NCI-H345 treated with DMSO at 0.1 percent for 48 hours (cell line): Measurements from ENCODE around the gene ANKS6.

Experiments
- DNase-seq: peaks from one replicate; lab custom pipeline; 2025; ENCODE audit not compliant: unreplicated experiment; lab: John Stamatoyannopoulos, UW

Gene ANKS6

DNA sequence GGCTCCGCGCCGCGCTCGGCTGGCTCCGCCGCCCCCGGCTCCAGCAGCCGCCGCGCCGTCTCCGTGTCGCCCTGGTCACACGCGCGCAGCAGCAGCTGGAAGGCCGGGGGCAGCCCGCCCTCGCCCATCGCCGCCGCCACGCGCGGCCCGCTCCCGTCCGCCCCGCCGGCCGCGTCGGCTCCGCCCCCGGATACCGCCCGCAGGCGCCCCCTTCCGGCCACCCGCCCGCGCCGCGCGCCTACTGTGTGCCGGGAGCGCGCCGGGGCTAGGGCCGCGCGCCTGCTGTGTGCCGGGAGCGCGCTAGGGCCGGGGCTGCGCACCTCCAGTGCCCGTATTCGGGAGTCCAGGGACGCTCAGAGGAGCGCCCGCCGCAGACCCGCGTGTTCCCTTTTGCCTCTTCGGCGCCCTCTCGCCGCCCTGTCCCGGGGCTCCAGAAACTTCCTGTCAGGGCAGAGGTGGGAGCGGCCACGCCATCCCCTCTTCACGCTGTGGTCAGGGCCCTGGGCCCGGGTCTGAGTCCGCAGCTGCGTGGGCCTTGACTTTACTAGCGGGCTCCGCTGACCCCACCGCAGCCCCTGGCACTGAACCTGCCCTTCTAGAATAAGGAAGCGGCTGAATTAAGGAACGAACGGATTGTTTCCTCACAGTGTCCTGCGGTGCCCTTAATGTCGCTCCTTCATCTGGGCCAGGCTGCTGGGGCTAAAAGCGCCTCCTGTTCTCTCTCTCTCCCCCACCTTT is at the start of gene ANKS6:
TSS of gene ANKS6 (minus strand) at position 192 of the 738 bp plus-strand sequence. CDS start at position 128, 64 bp downstream.
- DNase-seq: peak; percentile 65

DNA sequence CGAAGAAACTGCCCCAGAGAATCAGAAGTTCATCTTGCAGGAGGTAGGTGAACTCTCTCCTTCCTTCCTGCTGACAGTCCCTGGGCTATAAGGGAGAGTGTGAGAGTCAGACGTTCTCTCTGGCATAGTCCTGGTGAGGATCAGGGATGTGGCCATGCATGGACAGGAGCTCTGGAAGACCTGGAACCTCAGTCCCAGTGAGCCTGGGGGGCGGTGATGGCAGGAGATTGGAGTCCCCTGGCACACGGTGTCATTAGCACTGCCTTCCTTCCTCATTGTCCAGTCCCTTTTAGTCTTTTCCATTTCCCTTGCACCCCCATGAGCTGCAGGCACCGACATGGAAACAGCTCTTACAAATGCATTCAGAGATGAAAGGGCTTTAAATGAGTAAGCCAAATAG is 49.7 kb upstream of the ANKS6 start:
- DNase-seq: no peak

DNA sequence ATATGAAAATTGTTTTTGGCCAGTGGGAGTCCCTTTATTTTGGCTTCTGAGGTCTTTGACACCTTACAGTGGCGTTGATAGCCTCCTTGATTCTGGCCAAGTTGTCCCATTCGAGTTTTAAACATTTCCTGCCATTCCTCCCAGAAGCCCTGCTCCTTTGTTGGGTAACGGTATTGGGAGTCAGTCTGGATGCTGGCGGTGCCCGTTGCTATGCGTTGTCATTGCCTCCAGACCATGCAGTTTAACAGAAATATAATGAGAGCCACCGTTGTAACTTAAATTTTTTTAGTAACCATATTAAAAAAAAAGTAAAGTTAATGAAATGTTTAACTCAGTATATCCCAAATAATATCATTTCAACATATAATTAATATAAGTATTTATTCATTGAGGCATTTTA is 46.2 kb upstream of the ANKS6 start:
- no peak for DNase-seq

DNA sequence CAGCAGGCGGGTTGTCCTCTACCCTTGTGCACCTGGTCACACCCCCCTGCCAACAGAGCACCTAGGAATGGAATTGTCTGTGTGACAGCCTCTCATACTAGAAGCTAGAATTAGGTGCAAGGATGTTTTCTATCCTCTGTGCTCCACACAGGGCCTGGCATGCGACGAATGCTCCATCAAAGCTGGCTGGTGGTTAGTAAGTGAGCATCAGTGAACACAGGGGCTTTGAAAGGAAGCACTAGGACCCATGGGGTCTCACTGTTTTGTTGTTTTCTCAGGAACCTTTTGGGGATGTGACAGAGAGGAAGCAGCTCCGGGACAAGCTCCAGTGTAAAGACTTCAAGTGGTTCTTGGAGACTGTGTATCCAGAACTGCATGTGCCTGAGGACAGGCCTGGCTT is 43.4 kb upstream of the ANKS6 start:
- no peak for DNase-seq

DNA sequence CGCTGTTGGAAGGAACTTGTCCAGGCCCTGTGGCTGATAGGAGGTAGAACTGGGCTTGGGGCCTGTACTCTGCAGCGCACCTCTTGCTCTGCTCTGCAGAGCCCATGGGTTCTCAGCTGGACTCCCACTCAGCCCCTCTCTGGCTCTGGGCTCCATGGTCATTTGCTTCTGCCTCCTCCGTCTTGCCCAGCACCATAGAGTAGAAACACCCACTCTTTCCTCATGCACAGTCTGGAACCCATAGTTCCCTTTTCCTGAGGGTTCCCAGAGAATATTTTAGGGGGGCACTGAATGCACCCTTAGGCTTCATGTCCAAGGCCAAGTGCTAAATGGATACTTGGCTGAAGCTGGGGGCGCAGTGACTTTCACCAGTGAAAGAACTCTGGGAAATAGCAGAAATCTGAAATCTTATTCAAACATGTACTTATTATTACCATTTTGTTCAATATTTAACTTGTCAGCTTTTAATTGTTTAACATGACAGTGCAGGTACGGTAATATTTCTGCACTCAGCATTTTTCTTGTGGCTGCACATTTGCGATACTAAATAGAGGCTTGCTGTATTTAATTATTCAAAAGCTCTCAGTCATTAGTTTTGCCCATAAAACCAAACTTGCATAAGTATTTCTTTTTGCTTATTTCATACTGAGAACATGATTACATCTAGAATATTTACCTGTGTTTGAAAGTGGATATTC is 42.7 kb upstream of the ANKS6 start:
- no peak for DNase-seq

DNA sequence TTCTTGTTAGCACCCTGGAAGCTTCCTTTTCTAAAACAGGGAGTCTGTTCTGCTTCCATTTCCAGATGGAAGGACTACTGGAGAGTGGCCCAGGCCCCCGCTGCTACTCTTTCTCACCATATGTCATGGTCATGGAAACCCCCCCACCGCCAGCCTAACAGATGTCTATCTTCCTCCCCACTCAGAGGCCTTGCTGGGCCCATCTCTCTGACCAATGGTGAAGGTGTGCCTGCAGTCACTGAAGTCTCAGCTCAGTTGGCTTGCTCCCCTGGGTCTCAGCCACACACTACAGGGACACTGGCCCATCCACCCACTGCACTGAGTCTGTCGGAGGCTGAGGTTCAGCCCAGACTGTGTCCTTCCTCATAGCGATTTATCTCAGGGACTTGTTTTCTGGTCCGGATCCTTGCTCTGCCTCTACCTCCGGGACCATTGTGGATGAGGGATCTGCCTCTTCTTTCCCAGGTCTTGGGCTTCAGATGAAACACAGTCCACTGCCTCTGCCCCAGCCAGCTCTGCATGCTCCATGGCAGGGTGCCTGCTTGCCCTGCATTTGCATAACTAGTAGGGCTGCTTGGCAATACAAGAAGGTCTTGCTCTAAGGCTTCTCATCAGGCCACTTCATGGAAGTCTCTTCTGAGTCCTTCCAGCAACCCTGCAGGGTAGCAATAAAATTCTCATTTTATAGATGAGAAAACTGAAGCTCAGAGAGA is 42.0 kb upstream of the ANKS6 start:
- DNase-seq: no peak

DNA sequence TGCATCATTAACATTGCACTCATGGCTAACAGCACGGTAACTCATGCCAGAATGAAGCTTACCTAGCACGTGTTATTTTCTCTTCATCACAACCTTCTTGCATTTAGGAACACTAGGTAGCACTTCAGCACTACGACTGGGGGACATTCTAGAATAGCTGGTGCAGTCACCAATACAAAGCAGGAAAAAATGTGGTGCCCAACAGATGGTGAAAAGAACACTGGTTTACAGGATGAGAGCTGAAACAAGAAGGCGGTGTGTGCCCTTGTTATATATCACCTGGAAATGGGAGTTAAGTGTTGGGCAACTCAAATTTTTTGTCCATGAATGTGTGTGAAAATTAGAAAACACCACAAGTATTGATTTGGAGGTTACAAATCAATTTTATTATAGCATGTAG is 41.2 kb upstream of the ANKS6 start:
- no peak for DNase-seq

DNA sequence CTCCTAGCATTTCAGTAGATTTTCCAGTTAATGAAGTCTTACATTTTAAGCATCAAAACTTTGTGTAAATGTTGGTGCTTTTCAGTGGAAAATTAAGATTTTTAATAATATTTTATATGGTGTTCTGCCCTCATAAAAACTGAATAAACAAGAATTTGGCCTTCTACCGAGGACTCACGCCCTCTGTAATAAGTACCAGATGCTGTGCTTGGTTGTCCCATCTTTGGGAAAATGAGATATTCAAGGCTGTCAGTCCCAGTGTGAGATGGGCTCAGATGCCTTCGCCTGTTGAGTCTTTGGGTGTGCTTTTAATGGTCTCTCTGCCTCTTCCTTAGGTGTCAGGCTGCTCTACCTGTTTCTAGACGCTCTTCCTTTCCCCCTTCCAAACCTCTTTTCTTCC is 39.9 kb upstream of the ANKS6 start:
- DNase-seq: no peak

DNA sequence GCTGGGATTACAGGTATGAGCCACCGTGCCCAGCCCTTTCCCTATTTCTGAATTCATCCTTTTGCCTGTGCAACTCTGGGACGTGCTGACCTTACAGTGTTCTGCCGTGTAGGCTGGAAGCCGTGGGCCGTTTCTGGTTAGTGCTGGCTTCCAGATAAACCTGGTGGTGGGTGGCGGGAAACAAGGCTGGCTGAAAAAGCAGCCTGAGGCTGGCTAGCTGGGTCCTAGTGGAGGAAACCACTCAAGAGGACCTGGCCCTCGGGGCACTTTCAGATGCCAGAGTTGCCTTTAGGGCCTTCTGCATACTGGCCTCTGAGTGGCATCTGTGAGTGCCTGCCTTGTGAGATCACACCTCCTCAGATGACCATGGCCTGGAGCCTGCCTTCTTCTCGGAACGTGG is 38.0 kb upstream of the ANKS6 start:
- no peak for DNase-seq

DNA sequence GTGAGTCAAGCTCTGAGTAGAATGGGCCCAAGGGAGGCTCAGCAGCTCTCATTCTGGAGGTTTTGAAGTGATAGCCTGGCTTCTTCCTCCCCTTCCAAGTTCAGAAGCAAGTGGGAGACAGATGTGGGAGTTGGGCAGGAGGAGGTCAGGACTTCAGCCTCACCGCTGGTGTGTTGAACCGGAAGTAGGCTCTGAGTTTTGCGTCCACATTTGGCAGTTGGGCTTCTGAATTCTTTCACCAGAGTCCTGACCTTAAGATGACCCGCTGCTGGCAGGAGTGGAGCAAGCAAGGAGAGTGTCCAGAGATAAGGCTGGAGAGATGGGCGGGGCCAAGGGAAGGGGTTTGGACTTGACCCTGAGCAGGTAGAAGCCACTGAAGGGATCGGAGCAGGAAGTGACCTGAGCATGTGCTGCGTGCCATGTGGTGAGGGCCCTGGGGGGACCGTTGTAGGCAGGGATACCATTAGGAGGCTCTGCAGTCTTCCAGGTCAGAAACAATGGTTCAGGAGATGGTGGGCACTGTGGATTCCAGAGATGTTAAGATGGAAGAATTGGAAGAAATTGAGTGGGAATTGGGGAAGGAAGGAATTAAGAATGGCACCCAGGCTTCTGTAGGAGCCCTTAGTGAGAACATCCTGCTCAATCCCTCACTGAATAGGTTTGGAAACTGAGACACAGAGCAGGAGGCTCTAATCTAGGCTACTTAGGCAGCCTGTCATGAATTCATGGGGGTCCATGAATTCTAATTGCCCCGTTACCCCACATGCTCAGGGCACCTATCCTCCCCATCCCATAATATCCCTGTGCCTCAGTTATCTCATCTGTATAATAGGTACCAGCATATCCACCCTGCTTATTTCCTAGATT is 37.0 kb upstream of the ANKS6 start:
- no peak for DNase-seq

DNA sequence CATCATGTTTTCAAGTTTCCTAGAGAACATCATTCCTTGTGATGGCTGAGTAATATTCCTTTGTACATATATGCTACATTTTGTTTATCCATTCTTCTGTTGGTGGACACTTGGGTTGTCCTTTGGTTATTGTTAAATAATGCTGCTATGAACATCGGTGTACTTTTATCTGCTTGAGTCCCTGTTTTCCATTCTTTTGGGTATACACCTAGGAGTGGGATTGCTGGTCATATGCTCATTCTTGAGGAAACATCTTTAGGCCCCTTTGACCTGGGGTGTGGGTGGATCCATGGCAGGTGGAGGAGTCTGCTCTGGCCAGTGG is 36.4 kb upstream of the ANKS6 start:
- no peak for DNase-seq

DNA sequence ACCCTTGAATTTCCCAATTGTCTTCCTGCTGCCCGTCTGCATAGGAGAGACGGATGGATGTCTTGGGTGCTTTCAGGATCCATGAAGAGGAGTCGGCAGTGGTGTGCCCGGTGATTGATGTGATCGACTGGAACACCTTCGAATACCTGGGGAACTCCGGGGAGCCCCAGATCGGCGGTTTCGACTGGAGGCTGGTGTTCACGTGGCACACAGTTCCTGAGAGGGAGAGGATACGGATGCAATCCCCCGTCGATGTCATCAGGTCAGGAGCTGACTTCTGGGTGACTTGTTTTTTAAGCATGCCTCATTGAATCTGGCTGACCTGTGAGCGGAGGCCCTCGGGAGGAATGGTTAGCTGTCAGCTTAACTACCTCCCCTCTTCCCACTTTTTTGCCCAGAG is 35.3 kb upstream of the ANKS6 start:
- DNase-seq: no peak

DNA sequence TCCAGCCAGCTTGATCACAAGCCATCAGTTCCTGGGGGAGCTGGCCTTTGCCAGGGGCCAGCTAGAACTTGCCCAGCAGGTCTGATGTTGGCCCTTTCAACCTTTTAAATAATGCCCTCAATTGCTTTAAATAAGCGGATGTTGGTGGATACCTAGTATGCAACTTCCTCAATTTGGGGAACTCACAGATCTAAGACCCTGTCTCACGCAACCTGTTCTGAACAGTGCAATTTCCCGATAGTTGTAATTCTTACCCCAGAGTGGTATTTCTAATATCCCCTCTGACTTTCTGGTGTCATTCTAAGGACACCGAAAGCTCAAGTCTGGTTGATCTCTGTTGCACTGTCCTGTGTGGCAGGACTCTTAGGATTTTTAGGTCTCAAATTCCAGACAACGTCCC is 34.2 kb upstream of the ANKS6 start:
- no peak for DNase-seq

DNA sequence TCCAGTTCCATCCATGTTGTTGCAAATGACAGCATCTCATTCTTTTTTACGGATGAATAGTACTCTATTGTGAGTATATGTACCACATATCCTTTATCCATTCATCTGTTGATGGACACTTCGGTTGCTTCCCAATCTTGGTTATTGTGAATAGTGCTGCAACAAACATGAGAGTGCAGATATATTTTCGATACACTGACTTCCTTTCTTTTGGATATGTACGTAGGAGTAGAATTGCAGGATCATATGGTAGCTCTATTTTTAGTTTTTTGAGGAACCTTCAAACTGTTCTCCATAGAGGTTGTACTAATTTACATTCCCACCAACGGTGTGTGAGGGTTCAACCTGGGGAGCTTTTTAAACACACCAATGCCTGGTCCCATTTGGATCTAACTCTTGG is 33.4 kb upstream of the ANKS6 start:
- DNase-seq: no peak

DNA sequence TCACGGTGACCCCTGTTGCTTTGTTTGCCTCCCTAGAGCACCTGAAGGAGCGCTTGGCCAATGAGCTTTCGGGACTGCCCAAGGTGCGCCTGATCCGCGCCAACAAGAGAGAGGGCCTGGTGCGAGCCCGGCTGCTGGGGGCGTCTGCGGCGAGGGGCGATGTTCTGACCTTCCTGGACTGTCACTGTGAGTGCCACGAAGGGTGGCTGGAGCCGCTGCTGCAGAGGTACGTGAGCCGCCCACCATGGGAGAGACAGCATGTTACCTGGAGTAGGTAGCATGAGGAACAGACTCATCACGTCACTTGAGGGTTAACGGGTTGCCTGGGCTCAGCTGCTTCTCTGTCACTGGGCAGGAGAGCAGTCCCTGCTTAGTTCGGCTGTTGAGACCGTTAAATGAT is 30.4 kb upstream of the ANKS6 start:
- DNase-seq: no peak

DNA sequence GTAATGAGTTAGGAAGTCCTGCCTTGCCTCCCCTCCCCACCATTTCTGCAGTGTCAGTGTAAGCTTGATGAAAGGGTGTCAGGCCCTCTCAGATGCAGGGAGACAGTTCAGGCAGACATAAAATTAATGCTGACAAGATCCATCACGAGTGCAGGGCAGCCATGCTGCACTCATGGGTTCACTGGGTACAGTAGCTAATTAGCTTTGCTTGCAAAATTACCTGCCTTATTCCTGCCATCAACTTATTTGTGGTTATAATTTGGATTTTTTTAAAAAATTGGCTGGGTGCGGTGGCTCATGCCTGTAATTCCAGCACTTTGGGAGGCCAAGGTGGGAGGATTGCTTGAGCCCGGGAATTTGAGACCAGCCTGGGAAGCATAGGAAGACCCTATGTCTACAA is 29.1 kb upstream of the ANKS6 start:
- no peak for DNase-seq

DNA sequence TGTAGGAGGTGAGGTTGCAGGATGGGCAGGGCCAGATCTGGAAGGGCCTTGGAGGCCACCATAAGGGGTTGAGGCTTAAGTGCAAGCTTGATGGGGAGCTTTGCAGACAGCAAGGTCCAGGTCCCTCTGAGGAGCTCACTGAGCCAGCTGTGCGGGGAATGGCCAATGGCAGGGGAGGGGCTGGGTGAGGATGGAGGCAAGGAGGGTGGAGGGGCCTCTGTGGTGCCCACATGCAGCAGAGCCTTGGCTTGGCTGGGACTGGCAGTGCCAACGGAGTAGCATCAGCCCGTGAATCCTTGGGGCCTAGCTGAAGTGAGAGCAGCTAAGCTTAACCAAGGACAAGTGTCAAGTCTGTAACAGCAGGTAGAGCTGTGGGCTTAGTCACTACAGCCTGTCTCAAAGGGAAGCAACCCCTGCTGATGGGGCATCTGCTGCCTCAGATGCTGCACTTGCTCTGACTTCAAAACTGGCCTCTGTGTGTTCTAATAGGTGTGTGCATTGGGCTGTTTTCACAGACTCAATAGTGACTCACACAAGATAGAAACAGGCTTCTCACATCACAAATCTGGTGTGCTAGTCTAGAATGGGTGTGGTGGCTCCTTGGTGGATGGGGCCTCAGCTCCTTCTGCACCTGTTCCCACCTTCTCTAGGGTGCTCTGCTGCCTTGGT is 27.4 kb upstream of the ANKS6 start:
- no peak for DNase-seq

DNA sequence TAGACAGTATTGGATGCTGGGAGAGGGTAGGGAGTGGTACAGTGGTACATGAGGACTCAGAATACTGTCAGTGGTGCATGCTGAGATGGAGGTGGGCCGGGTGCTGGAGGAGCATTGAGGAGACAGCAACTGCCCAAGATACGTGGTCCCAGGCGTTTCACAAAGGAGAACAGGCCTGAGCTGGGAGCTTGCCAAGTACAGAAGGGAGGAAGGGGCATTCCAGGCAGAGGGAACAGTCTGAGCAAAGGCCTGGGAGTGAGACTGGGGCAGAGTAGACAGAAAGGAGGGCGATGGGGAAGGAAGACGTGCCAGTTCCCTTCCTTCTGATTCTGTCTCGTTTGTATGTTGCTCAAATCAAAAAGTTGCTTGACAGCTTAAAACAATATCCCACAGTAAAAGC is 26.3 kb upstream of the ANKS6 start:
- DNase-seq: no peak

DNA sequence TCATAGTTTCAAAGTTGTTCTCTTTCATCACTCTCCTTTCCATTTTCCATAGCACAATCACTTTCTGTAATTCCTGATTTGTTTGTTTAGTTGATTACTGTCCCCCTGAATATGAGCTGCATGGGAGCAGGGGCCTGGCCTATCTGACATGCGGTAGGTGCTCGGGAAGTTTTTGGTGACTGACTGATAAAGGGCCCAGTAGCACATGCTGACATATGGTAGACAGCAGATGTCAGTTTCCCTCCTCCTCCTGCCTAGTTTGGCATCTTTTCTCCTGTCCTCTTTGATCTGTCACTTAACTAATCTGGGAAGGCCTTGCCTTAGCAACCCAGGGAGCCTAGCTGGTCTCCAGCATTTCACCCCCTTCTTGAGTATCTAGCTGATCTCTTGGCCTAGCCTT is 25.5 kb upstream of the ANKS6 start:
- no peak for DNase-seq

DNA sequence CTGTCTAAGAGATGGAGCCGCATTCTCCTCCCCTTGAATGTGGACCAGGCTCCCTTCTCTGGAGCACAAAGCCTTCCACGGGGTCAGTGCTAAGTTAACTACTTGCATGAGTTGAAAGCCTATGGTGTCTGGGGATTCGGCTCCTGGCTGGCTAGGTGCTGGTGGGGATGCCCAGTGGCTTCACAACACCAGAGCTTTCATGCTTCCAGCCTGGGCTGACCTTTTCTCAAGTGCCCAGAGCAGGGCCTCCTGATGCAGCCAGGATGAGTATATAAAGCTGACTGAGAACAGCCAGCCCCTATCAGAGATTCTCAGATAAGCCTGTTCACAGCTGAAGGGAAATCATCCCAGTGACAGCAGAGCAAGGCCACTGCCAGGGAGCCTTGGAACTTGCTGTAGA is 22.9 kb upstream of the ANKS6 start:
- no peak for DNase-seq

DNA sequence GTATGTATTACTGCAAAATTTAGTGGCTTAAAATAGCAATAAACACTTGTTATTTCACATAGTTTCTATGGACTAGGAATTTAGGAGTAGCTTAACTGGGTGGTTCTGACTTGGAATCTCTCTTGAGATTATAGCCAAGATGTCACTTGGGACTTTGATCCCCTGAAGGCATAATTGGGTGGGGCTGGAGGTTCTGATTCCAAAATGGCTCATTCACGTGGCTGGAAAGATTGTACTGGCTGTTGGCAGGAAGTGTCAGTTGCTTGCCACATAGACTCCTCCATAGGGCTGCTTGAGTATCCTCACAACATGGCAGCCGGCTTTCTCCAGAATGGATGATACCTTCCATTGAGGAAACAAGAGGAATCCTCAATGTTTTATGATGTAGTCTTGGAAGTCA is 22.4 kb upstream of the ANKS6 start:
- no peak for DNase-seq
